GM12864 (cell line): Measurements from ENCODE around the gene FUT6.
"Not testable (repeated sequence)": the region's sequence is repeated elsewhere in the genome, so short reads cannot be mapped to it uniquely, and the experiment has no call there.

Experiments
- DNase-seq: peaks from one replicate; pipeline ENCODE4 v3.0.0-alpha.2; 2011; ENCODE audit warnings: low read depth
- H3K4me3 ChIP-seq: 2 replicates; pipeline ENCODE4 v1.5.1; 2011; ENCODE audit warnings: mild to moderate bottlenecking, low read depth, low read length, control low read depth
- CTCF ChIP-seq: IDR thresholded peaks from 2 replicates; pipeline ENCODE4 v1.5.1; 2011; ENCODE audit warnings: low read depth, mild to moderate bottlenecking, moderate library complexity, low read length, control low read depth, inconsistent platforms; ENCODE audit errors: missing control alignments

Gene FUT6

DNA sequence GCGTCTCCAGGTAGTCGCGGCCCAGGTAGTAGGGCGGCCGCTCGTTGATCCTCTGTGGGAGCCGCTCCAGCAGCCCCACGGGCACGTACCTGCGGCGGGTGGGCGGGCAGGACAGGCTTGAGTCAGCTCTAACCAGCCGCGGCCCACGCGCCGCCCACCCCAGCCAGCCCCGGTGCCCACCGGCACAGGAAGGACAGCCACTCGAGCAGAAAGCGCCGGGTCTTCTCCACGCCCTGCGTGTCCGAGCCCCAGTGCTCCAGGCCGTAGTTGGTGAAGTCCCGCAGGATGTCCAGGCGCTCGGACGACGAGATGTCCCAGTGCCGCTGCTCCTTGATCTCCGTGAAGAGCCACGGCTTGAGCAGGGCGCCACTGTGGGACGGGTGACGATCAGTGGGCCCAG is 54.1 kb downstream of the FUT6 start:
- DNase-seq, result no peak
- TF ChIP-seq CTCF, result no peak
- no peak overlapping the region for H3K4me3 ChIP-seq

DNA sequence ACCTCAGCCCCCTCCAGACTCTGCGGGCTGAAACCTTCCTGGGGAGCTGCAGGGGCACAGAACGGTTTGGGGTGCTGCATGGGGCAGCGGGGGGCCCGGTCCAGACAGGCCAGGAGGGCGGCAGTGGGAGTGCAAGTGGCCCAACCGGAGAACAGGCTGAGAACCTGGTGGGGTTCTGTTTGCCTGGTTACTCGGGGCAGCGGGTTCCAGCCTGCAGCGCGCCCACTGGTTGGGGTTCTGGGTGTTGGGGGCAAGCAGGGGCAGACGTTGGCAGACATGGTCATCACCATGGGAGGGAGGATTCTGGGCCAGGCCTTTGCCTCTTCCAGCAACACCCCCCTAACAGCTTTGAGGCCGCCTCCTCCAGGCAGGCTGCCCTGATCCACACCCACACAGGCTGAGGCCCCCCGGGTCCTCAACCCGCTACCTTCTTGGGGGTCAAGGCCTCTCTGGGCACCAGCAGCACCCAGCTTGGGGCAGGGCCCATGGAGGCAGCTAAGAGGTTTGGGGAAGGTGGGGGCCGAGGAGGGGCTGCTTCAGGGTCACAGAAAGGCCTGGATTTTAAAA is 54.8 kb downstream of the FUT6 start, which contains the start of gene PRR22:
PRR22 (minus strand) TSS at position 166 of the 567 bp plus-strand sequence; CDS start at position 80, 86 bp downstream.
- TF ChIP-seq CTCF, result no peak

GRCh38 chr19:5782945-5783919 is 56.3 kb downstream of the FUT6 start:
- no peak for DNase-seq
- no peak overlapping the region for H3K4me3 ChIP-seq
- TF ChIP-seq CTCF, result no peak

More for the DNA sequence above, 54.8 kb downstream of the FUT6 start, which contains the start of gene PRR22:
- DNase-seq, result no peak
- no peak within 1 kb of the TSS for H3K4me3 ChIP-seq

GRCh38 chr19:5782322-5782721 is 57.2 kb downstream of the FUT6 start:
- no peak for TF ChIP-seq CTCF
- H3K4me3 ChIP-seq, result no peak overlapping the region
- no peak for DNase-seq

GRCh38 chr19:5780916-5781315 is 58.6 kb downstream of the FUT6 start:
- not testable (repeated sequence) for DNase-seq, H3K4me3 ChIP-seq
